ENCODE results near the gene KIFC1. TPM values are rescaled to one million over a fixed set of nuclear protein-coding genes. Genes with fewer than 3 reads are reported as not detected.
A peak's percentile ranks its signal among the peaks of the same experiment; 100 is the strongest.
"Not testable (repeated sequence)": the region's sequence is repeated elsewhere in the genome, so short reads cannot be mapped to it uniquely, and the experiment has no call there.

KIFC1 gene
- total RNA-seq: 10 to 100 TPM in 1 of 6 donors, 1 to 10 TPM in 5; 1.2 to 11.8 (median 4.4) TPM

- 0 to 1% methylated on average over 48 to 67 of the region's 67 CpGs for WGBS, 2 donors
- Histone ChIP-seq H3K27ac (peak within 1 kb of the TSS; percentile 73 to 92 (median 90)), H3K4me1 (peaks cover 10 to 15% (median 12%) of the 10 kb centered on the region in 4 donors), H3K27me3 (no peaks in the 10 kb centered on the region), H3K9me3 (no peaks in the 10 kb centered on the region), H3K36me3 (no peaks in the 10 kb centered on the region), H3K4me3 (peak within 1 kb of the TSS; percentile 53 to 74 (median 62))
- peak in 1 of 4 donors; percentile 12 for TF ChIP-seq POLR2A (IDR thresholded peaks at IDR 0.05)
- TF ChIP-seq POLR2AphosphoS5 (IDR thresholded peaks at IDR 0.05): peak; percentile 90 to 94
- TF ChIP-seq EP300 (IDR thresholded peaks at IDR 0.05): peak in 1 of 4 donors; percentile 59
- TF ChIP-seq CTCF (IDR thresholded peaks at IDR 0.05): peak; percentile 86 to 99 (median 99)
- peak; percentile 98 to 99 for ATAC-seq (ENCODE audit: low FRiP score in 2 of 2)
- peak; percentile 98 to 99 for DNase-seq
These were observed at the start of gene KIFC1 for GRCh38 chr6:33391278-33391921. KIFC1 (plus strand) TSS chr6:33391823; CDS start chr6:33391986, 163 bp downstream.

GRCh38 chr6:33343606-33343952, 48.0 kb upstream of the KIFC1 start:
- H3K9me3 ChIP-seq; H3K36me3 ChIP-seq; H3K4me3 ChIP-seq; DNase-seq; H3K27me3 ChIP-seq; ATAC-seq (ENCODE audit: low FRiP score in 2 of 2): not testable (repeated sequence)
- WGBS, 2 donors: 81 to 87% methylated on average over 7 of the region's 7 CpGs
- Histone ChIP-seq H3K4me1 (peaks cover 10 to 26% (median 16%) of the 10 kb centered on the region in 4 donors), H3K27ac (peak overlapping the region; percentile 29 to 67 (median 48))

DNA sequence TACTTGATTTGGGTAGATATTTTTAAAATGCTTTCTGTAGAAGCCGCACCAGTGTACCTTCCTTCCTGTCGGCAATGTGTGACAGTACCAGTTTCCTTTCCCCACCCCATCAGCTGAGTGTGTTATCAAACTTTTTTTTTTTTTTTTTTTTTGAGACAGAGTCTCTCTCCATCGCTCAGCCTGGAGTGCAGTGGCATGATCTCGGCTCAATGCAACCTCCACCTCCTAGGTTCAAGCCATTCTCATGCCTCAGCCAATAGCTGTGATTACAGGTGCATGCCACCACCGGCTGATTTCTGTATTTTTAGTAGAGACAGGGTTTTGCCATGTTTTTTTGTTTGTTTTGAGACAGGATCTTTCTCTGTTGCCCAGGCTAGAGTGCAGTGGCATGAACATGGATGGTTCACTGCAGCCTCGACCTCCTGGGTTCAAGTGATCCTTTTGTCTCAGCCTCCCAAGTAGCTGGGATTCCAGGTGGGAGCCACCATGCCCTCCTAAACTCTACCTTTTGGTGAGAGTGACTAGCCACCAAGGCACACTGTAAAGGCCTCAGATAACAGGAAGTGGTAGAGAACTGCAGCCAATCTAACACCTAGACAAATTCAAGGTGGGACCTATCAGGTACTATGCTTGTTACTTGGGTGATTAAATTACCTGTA, 47.5 kb upstream of the KIFC1 start:
- no peaks in the 10 kb centered on the region for H3K27me3 ChIP-seq
- H3K4me1 ChIP-seq: peaks cover 10 to 26% (median 16%) of the 10 kb centered on the region in 4 donors
- no peak for DNase-seq
- H3K9me3 ChIP-seq: no peaks in the 10 kb centered on the region
- ATAC-seq (ENCODE audit: low FRiP score in 2 of 2): peak; percentile 6 to 38
- H3K27ac ChIP-seq: peak overlapping the region; percentile 35 to 82 (median 76)
- TF ChIP-seq EP300 (IDR thresholded peaks at IDR 0.05): no peak
- TF ChIP-seq CTCF (IDR thresholded peaks at IDR 0.05): no peak
- no peak for TF ChIP-seq POLR2A (IDR thresholded peaks at IDR 0.05)
- TF ChIP-seq POLR2AphosphoS5 (IDR thresholded peaks at IDR 0.05): no peak
- WGBS, 2 donors: 41 to 48% methylated on average over 6 of the region's 6 CpGs
- peak overlapping the region in 1 of 4 donors; percentile 18 for H3K4me3 ChIP-seq
- no peaks in the 10 kb centered on the region for H3K36me3 ChIP-seq

GRCh38 chr6:33344701-33345697, 46.6 kb upstream of the KIFC1 start:
- 12 to 15% methylated on average over 22 of the region's 22 CpGs for WGBS, 2 donors
- peak overlapping the region; percentile 35 to 82 (median 76) for H3K27ac ChIP-seq

More at GRCh38 chr6:33344701-33345697, 46.6 kb upstream of the KIFC1 start:
- H3K4me1 ChIP-seq: peaks cover 10 to 26% (median 16%) of the 10 kb centered on the region in 4 donors
- TF ChIP-seq POLR2A (IDR thresholded peaks at IDR 0.05): peak in 2 of 4 donors; percentile 18 to 60
- peak; percentile 53 to 82 (median 68) for TF ChIP-seq CTCF (IDR thresholded peaks at IDR 0.05)
- peak in 2 of 4 donors; percentile 57 to 62 for TF ChIP-seq EP300 (IDR thresholded peaks at IDR 0.05)
- TF ChIP-seq POLR2AphosphoS5 (IDR thresholded peaks at IDR 0.05): peak in 1 of 2 donors; percentile 58
- H3K4me3 ChIP-seq: peak overlapping the region in 3 of 4 donors; percentile 32 to 43 (median 37)
- no peaks in the 10 kb centered on the region for H3K9me3 ChIP-seq
- H3K27me3 ChIP-seq: no peaks in the 10 kb centered on the region
- peak; percentile 89 to 90 for ATAC-seq (ENCODE audit: low FRiP score in 2 of 2)
- no peaks in the 10 kb centered on the region for H3K36me3 ChIP-seq
- DNase-seq: peak in 1 of 2 donors; percentile 92
